Left colon (tissue), 2 donors: ENCODE results near the gene ITIH6. TPM values are rescaled to one million over a fixed set of nuclear protein-coding genes. Genes with fewer than 3 reads are reported as not detected.
"Not testable (repeated sequence)": the region's sequence is repeated elsewhere in the genome, so short reads cannot be mapped to it uniquely, and the experiment has no call there.

ENCODE experiments used
- ATAC-seq: fragments of 200-7000 bp; cut with Tn5 transposase; one replicate; pipeline ENCODE4 v1.9.1; 2020; ENCODE audit warnings: mild to moderate bottlenecking, moderate library complexity
- DNase-seq, 2 donors: peaks; one replicate each; pipeline ENCODE4 v3.0.0-alpha.2; 2020
- intact Hi-C, 2 donors: fragments of 100-400 bp; cut with DNase I in 1 of 2; cut with micrococcal nuclease in 1 of 2; formaldehyde crosslinking; loops; one replicate each; pipeline versions ENCODE4 v1.11.2 to v1.14.0; 2022; cut with DNase I, micrococcal nuclease
- long read RNA-seq: library from polyadenylated mRNA; unstranded; transcript quantifications from one replicate; pipeline ENCODE4 v2.0.0, GENCODE V29; 2021
- total RNA-seq, 2 donors: library from RNA; stranded (reverse); fragmentation: NEBNext Ultra II Directional; extraction: Animal tissue kit (Norgen Biotek cat#: 25700); gene quantifications; one replicate each; pipeline ENCODE4 v1.2.1, GENCODE V29; 2021
- donor health status: DM: no; HTN: no; CAD: no.
- donor health status: DM: yes; HTN: yes; CAD: no.

ITIH6 gene, protein sequence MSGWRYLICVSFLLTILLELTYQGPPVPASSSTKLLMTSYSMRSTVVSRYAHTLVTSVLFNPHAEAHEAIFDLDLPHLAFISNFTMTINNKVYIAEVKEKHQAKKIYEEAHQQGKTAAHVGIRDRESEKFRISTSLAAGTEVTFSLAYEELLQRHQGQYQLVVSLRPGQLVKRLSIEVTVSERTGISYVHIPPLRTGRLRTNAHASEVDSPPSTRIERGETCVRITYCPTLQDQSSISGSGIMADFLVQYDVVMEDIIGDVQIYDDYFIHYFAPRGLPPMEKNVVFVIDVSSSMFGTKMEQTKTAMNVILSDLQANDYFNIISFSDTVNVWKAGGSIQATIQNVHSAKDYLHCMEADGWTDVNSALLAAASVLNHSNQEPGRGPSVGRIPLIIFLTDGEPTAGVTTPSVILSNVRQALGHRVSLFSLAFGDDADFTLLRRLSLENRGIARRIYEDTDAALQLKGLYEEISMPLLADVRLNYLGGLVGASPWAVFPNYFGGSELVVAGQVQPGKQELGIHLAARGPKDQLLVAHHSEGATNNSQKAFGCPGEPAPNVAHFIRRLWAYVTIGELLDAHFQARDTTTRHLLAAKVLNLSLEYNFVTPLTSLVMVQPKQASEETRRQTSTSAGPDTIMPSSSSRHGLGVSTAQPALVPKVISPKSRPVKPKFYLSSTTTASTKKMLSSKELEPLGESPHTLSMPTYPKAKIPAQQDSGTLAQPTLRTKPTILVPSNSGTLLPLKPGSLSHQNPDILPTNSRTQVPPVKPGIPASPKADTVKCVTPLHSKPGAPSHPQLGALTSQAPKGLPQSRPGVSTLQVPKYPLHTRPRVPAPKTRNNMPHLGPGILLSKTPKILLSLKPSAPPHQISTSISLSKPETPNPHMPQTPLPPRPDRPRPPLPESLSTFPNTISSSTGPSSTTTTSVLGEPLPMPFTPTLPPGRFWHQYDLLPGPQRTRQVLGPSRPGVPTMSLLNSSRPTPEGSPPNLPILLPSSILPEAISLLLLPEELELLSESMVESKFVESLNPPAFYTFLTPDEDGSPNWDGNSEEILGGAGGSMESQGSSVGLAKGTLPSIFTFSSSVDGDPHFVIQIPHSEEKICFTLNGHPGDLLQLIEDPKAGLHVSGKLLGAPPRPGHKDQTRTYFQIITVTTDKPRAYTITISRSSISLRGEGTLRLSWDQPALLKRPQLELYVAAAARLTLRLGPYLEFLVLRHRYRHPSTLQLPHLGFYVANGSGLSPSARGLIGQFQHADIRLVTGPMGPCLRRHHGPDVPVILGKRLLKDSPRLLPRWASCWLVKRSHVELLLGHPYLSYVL
- total RNA-seq, result not detected
- long read RNA-seq, result 0 reads

- no peak for DNase-seq
- intact Hi-C loops, result no loop called here
- no peak for ATAC-seq
Measured at GRCh38 chrX:54798137-54798536, at the start of gene ITIH6. Gene ITIH6, minus strand, starts transcription at chrX:54798255. Its CDS starts 45 bp downstream, at chrX:54798210.

GRCh38 chrX:54847700-54848099 lies 49.6 kb upstream of the ITIH6 start:
- DNase-seq, ATAC-seq, intact Hi-C loops: not testable (repeated sequence)

DNA sequence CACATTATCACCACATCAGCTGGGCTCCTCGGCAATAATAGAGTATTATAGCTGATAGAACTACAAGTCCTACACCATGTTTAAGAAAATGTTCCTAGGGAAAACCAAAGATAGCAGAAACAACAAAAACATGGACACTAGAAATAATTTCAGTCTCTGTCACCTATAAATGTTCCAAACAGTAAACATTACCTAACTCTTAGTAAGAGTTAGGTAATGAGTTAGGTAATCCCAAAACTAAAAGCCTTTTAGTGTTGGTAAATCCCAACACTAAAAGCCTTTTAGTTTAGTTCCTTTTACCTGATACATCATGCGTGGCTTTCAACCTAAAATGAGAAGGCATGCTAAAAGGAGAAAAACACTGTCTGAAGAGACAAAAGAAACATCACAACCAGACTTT lies 45.0 kb upstream of the ITIH6 start:
- ATAC-seq, result no peak
- DNase-seq, result no peak
- intact Hi-C loops, result no loop called here

GRCh38 chrX:54842607-54843006 lies 44.6 kb upstream of the ITIH6 start:
- DNase-seq, result no peak
- intact Hi-C loops, result no loop called here
- ATAC-seq, result no peak

- DNase-seq, ATAC-seq, intact Hi-C loops: not testable (repeated sequence)
Measured at GRCh38 chrX:54841184-54841874, 43.3 kb upstream of the ITIH6 start.

GRCh38 chrX:54838583-54838982 lies 40.5 kb upstream of the ITIH6 start:
- intact Hi-C loops, result no loop called here
- DNase-seq, result no peak
- ATAC-seq, result no peak

DNA sequence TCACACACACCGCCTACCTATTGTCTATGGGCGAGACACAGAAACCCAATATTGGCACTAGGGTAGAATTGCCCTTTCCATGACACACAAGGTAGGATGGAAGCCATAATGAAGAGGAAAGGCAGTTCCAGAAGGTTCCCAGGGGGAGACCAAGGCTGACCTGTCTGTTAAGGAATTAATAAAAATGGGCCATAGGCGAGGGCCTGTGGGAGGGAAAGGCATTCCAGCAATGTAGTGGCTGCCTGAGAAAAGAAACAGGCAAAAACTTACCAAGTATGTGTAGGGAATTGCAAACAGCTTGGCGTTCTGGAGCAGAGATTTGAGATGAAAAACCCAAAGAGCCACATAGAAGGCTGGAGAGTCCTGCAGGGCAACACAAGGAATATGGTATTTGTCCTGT lies 28.5 kb upstream of the ITIH6 start:
- DNase-seq (no peak), ATAC-seq (no peak)
- intact Hi-C loops, result no loop called here

DNA sequence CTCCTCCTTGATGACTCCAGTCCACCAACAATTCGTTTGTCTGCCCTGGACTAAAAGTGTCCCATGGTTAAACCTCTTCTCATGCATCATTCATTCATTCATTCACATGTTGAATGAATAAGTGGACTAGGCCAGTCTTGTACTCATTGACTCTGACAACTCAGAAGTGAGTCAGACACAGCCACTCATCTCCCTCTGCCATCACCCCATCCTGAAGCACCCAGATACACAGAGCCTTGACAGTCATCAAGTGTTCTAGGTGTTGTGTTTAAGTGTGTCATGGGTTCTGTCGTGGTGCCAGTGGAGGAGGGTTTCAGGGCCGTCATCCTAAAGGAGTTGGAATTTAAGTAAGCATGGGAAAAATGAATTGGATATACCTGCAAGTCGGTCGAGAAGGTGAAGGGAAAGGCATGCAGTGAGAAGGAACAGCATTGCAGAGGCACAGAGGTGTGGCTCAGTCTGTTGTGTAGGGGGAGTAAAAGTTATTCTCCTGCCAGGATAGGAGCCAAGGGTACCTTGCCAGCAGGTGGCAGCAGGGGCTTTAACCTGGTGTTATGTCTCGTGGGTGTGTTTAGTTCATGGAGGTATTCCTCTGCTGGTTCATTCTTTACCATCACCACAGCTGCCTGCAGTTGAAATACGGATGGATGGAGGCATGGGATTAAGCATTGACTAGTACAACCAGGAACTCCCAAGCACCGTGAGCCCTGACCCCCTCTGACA lies 27.8 kb upstream of the ITIH6 start:
- ATAC-seq (no peak), DNase-seq (peak in 1 of 2 donors; percentile 19)
- intact Hi-C loops, result no loop called here

- intact Hi-C loops, result no loop called here
- ATAC-seq (no peak), DNase-seq (no peak)
Measured at GRCh38 chrX:54824722-54825121, 26.7 kb upstream of the ITIH6 start.

DNA sequence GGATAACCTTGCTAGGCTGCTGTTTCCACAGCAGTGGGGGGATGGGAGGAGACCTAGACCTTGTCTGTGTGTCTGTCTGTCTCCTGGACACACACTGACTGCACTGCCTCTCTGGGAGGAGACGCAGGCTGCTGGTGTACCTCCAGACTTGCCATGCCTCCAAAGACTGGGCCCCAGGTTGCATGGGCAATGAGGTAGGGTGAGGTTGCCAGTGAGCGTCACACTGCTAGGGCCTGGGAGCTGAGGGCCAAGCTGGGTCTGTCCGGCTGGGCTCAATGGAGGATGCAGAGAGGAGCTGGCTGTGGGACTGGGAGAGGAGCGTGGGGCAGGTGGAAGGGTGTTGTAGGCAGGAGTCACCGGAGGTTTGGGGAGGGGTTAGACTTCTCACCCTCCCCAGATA lies 26.1 kb upstream of the ITIH6 start:
- ATAC-seq (no peak), DNase-seq (no peak)
- intact Hi-C loops, result no loop called here

- DNase-seq, result no peak
- ATAC-seq, result no peak
- intact Hi-C loops, result no loop called here
Measured at GRCh38 chrX:54821310-54821709, 23.3 kb upstream of the ITIH6 start.

DNA sequence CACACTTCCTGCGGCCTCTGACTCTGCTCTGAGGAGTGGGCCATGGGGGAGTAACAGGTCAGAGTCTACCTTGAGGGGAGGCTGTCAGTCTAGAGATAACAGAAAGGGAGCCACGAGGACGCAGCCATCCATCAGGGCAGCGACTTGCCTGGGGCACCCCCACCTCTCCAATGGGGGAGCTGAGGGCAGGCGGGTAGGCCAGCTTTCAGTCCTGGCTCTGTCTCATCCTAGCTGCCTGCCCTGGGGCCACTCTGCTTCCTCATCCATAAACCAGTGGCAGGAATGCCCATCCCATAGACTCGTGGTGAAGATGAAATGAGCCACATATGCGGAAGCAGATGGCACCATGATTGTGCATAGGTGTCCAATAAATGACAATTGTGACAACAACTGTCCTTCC lies 22.7 kb upstream of the ITIH6 start:
- no peak for ATAC-seq
- no peak for DNase-seq
- intact Hi-C loops, result no loop called here

GRCh38 chrX:54819201-54819600 lies 21.1 kb upstream of the ITIH6 start:
- intact Hi-C loops, result loop anchor here in 1 of 2 donors (10.0 kb wide), 1 partner anchor 174 kb away; no protein-coding TSS in a partner anchor
- DNase-seq, result no peak
- no peak for ATAC-seq

DNA sequence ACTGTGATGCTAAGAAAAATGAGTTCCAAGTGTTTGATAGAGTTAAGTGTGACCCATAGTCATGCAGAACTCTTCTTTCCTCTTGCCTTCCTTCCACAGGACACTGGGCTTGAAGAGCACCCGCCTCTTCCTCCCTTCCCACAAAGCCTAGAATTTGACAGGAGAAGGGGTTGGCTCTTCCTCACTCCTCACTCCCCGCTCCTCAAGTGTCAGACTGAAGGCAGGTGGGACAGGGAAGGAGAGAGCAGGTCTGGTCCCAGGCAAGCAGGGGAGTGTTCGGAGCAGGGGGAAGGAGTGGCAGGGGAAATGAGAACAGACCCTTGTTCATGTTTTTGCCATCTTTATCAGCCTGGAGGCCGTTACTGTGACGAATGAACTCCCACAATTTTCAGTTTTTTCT lies 20.2 kb upstream of the ITIH6 start:
- ATAC-seq, result no peak
- intact Hi-C loops, result loop anchor here in 1 of 2 donors (10.0 kb wide), 1 partner anchor 173 kb away; no protein-coding TSS in a partner anchor
- no peak for DNase-seq

- intact Hi-C loops, result loop anchor here in 1 of 2 donors (10.0 kb wide), 1 partner anchor 173 kb away; no protein-coding TSS in a partner anchor
- DNase-seq (no peak), ATAC-seq (no peak)
Measured at GRCh38 chrX:54817220-54817820, 19.3 kb upstream of the ITIH6 start.

GRCh38 chrX:54812306-54812705 lies 14.3 kb upstream of the ITIH6 start:
- ATAC-seq, result no peak
- intact Hi-C loops, result loop anchor here in 1 of 2 donors (10.0 kb wide), 1 partner anchor 168 kb away; no protein-coding TSS in a partner anchor

GRCh38 chrX:54811301-54811885 lies 13.3 kb upstream of the ITIH6 start:
- intact Hi-C loops, result loop anchor here in 1 of 2 donors (10.0 kb wide), 1 partner anchor 167 kb away; no protein-coding TSS in a partner anchor
- DNase-seq (no peak), ATAC-seq (no peak)

More at GRCh38 chrX:54812306-54812705, 14.3 kb upstream of the ITIH6 start:
- no peak for DNase-seq
